GM18526 (cell line): Measurements from ENCODE around the gene CCR5AS.

ENCODE experiments used
- POLR2A ChIP-seq: IDR thresholded peaks from 3 replicates; pipeline ENCODE4 v1.6.1; 2011; ENCODE audit not compliant: insufficient read length; ENCODE audit errors: extremely low read depth

The CCR5AS gene

GRCh38 chr3:46406788-46407611, at the start of gene CCR5AS, which contains the start of gene CCRL2:
TSS of gene CCR5AS (minus strand) at chr3:46407066.
TSS of gene CCRL2 (plus strand) at chr3:46407259. CDS start at chr3:46408080, 821 bp downstream.
- no peak for TF ChIP-seq POLR2A

- TF ChIP-seq POLR2A = no peak
Observed at GRCh38 chr3:46456118-46456517, 49.3 kb upstream of the CCR5AS start.

- TF ChIP-seq POLR2A = no peak
Observed at GRCh38 chr3:46455231-46456115, 48.6 kb upstream of the CCR5AS start.

- no peak for TF ChIP-seq POLR2A
Observed at GRCh38 chr3:46454606-46455005, 47.7 kb upstream of the CCR5AS start.

GRCh38 chr3:46454209-46454595, 47.3 kb upstream of the CCR5AS start:
- TF ChIP-seq POLR2A = no peak

DNA sequence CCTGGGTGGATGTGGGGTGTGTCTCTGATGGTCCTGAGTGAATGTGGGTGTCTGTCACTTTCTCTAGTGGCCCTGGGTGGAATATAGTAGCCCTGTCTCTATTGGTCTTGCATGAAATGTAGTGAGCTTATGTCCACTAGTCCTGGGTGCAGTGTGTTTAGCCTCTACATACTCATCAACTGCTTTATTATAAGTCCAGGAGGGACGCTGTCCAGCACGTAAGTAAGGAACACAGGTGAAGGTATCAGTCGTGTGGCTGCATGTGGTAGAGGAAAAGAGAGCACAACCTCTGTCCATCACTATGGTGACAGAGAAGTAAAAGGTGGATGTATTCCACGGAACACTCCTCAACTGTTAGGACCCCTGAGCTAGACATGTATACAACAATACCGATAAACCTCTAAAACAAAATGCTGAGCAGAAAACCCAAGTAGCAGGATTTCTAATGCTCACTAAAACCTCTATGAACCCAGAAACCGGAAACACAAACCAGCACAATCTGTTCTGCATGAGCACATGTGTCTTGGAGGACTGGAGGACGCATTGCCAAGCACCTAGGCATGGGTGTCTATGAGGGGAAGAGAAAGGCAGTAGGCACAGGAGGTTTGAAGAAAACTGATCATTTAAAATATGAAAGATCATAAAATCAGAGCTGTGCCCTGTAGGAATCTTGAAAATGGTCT, 46.8 kb upstream of the CCR5AS start:
- TF ChIP-seq POLR2A = no peak

GRCh38 chr3:46449755-46450552, 43.1 kb upstream of the CCR5AS start:
- TF ChIP-seq POLR2A = no peak

DNA sequence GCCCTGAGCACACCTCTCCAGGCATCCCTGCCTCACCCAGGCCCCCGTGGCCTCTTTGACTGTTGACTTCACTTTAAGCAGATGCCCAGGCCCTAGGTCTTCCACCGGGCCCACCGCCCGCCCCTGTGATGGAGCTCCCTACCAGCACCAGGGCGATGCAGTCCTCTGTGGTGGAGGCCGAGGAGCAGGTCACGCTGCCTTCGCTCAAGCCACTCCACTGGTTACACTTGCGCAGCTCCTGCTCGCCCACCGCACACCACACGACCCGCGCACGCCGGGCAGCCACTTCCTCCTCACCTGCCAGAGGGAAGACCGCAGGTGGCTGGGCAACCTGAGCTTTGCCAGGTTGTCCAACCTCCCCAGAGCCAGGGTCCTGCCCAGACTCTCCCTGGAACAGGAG, 41.9 kb upstream of the CCR5AS start:
- no peak for TF ChIP-seq POLR2A

DNA sequence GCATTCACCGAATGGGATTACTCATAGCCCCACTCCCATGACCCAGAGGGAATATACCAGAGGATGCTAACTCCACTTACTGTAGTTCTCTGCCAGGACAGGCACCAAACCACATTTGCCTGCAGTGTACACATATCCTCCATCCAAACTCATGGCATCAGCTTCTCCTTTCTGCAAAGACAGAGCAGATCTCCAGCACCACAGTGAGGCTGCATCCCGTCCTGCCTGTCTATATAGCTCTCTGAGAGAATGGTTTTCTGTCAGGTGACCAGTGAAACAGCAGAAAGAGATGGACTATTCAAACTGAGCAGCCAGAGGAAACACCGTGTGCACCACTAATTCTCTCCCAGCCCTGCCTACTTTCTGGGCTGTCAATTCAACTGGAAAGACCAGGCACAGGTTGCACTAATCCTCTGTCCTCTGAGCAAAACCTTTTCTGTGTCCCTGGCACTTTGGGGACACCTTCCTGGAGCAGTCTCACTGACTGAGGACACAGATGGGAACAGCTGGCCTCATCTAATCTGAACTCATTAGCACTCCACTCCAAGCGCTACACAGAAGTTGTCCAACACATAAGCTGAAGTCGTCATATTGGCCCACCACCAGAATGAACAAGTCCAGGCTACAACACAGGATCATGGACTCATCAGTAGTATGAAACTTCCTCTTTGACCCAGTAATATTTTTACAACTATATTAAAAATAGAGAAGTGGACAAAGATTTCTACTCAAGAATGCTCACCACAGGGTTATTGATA, 40.5 kb upstream of the CCR5AS start:
- no peak for TF ChIP-seq POLR2A

- no peak for TF ChIP-seq POLR2A
Observed at GRCh38 chr3:46442576-46443530, 36.0 kb upstream of the CCR5AS start.

DNA sequence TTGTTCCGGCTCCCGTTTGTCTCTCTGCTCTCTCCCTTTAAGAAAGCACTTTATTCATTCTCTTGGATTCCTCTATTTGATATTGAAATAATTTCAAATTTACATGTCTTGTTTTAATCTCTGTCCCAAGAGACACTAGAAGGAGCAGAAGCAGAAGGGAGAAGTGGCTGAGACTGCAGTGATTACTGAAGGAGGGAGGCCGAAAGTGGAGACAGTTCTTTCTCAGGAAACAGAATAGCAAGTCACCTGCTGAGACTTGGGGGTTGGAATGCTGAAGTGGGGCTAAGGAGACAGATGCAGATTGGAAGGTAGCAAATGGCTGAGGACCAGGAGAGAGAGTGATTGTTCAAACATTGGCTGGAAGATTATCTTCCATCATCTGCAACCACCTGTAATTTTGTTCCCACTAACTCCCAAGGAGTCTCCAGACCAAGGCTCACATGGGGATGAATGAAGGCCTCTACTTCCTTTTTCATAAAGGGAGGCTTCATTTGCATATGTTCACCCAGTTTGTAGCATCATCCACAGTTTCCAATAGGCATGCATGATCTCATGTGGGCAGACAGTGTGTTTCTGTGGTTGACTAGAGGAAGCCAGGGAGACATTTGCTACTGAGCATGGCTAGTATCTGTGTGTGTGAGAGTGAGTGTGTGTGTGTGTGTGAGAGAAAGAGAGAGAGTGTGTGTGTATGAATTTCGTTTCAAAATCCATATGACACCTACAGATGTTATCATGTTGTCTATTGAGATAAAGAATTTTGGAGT, 33.8 kb upstream of the CCR5AS start:
- TF ChIP-seq POLR2A = no peak

- no peak for TF ChIP-seq POLR2A
Observed at GRCh38 chr3:46438831-46439230, 32.0 kb upstream of the CCR5AS start.
